ENCODE results near the gene SYMPK.

GRCh38 chr19:45860359-45861259 lies 2.3 kb downstream of the SYMPK start:
- TF ChIP-seq POLR2AphosphoS5 (IDR thresholded peaks at IDR 0.05) = no peak
- TF ChIP-seq, protein P1, sequence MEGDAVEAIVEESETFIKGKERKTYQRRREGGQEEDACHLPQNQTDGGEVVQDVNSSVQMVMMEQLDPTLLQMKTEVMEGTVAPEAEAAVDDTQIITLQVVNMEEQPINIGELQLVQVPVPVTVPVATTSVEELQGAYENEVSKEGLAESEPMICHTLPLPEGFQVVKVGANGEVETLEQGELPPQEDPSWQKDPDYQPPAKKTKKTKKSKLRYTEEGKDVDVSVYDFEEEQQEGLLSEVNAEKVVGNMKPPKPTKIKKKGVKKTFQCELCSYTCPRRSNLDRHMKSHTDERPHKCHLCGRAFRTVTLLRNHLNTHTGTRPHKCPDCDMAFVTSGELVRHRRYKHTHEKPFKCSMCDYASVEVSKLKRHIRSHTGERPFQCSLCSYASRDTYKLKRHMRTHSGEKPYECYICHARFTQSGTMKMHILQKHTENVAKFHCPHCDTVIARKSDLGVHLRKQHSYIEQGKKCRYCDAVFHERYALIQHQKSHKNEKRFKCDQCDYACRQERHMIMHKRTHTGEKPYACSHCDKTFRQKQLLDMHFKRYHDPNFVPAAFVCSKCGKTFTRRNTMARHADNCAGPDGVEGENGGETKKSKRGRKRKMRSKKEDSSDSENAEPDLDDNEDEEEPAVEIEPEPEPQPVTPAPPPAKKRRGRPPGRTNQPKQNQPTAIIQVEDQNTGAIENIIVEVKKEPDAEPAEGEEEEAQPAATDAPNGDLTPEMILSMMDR (IDR thresholded peaks at IDR 0.05 in 8 of 11, conservative IDR thresholded peaks at IDR 0.05 in 3 of 11) = no peak

All from spleen (tissue), 7 donors.